ENCODE data around the gene WNT5B.

GRCh38 chr12:1639538-1639937 is 10.5 kb downstream of the WNT5B start:
- no peak for TF ChIP-seq EZH2phosphoT487 (conservative IDR thresholded peaks at IDR 0.05; ENCODE audit: low read length)
- TF ChIP-seq CTCF (IDR thresholded peaks at IDR 0.05; ENCODE audit: insufficient read depth, low read length, poor library complexity, severe bottlenecking): no peak
